H1 (cell line): ENCODE measurements around the gene CRADD. TPM values are rescaled to one million over a fixed set of nuclear protein-coding genes. Genes with fewer than 3 reads are reported as not detected.

ENCODE experiments used
- CTCF ChIA-PET: fragments of 300-600 bp; sonication (Branson Sonifier 250); formaldehyde crosslinking; loops from one replicate; lab custom pipeline; 2021; ENCODE audit not compliant: partially characterized antibody; lab: Charles Lee
- POLR2A ChIA-PET: fragments of 300-600 bp; sonication (Branson Sonifier 250); formaldehyde crosslinking; loops from one replicate; lab custom pipeline; 2021; ENCODE audit warnings: inconsistent platforms; ENCODE audit not compliant: partially characterized antibody; lab: Charles Lee
- DNase-seq, 2 experiments: peaks; one replicate each; pipeline versions ENCODE4 v3.0.0 to v3.0.0-alpha.2; 2010 to 2022; ENCODE audit warnings: low spot score in 2 of 2, low read depth in 1 of 2, mixed read lengths in 1 of 2
- FAIRE-seq: peaks from 2 replicates; lab custom pipeline; 2011; peaks lifted over from hg19 to GRCh38; lab: Jason Lieb, UNC
- H2AFZ ChIP-seq: 2 replicates; pipeline ENCODE4 v1.8.1; 2012; ENCODE audit warnings: low read length, inconsistent platforms
- H2AK5ac ChIP-seq: 2 replicates; pipeline ENCODE4 v1.6.1; 2013; ENCODE audit warnings: low read depth, low read length
- H2BK120ac ChIP-seq: replicated peaks from 2 replicates; pipeline ENCODE3; 2013; ENCODE audit warnings: low read depth, low read length, inconsistent platforms
- H2BK12ac ChIP-seq: 2 replicates; pipeline ENCODE4 v1.6.1; 2013; ENCODE audit warnings: low read depth, low read length
- H2BK15ac ChIP-seq: 2 replicates; pipeline ENCODE4 v1.6.1; 2013; ENCODE audit warnings: low read length
- H2BK20ac ChIP-seq: 2 replicates; pipeline ENCODE4 v1.6.1; 2013; ENCODE audit warnings: low read length
- H2BK5ac ChIP-seq: 2 replicates; pipeline ENCODE4 v1.6.1; 2013; ENCODE audit warnings: low read depth, low read length
- H3K14ac ChIP-seq: 2 replicates; pipeline ENCODE4 v1.6.1; 2013; ENCODE audit warnings: inconsistent platforms; ENCODE audit not compliant: insufficient read length
- H3K18ac ChIP-seq: 2 replicates; pipeline ENCODE4 v1.6.1; 2013; ENCODE audit warnings: low read length; ENCODE audit errors: extremely low read depth
- H3K23ac ChIP-seq: 2 replicates; pipeline ENCODE4 v1.6.1; 2013; ENCODE audit warnings: inconsistent platforms; ENCODE audit not compliant: insufficient read length
- H3K23me2 ChIP-seq: 2 replicates; pipeline ENCODE4 v1.6.1; 2013; ENCODE audit warnings: low read depth, low read length
- H3K27ac ChIP-seq: 2 replicates; pipeline ENCODE4 v1.6.1; 2011; ENCODE audit warnings: low read depth, low read length, inconsistent platforms
- H3K27me3 ChIP-seq, 4 experiments: replicated peaks in 1 of 4; 1 replicate in 1 of 4; 2 replicates in 3 of 4; pipeline versions ENCODE4 v1.6.1 to v1.8.1; 2011 to 2013; ENCODE audit warnings: low read length in 3 of 4, mild to moderate bottlenecking in 3 of 4, inconsistent platforms in 2 of 4, mixed read lengths in 2 of 4, moderate library complexity in 1 of 4; ENCODE audit not compliant: control insufficient read depth in 3 of 4, insufficient read depth in 3 of 4; ENCODE audit errors: extremely low read depth in 1 of 4
- H3K36me3 ChIP-seq, 4 experiments: 2 replicates each; pipeline versions ENCODE4 v1.6.1 to v1.8.1; 2011 to 2013; ENCODE audit warnings: mild to moderate bottlenecking in 4 of 4, low read length in 3 of 4, moderate library complexity in 2 of 4, control low read depth in 1 of 4, inconsistent platforms in 1 of 4; ENCODE audit not compliant: insufficient read depth in 4 of 4, control insufficient read depth in 2 of 4
- H3K4ac ChIP-seq: replicated peaks from 2 replicates; pipeline ENCODE3; 2013; ENCODE audit warnings: low read length, low read depth, mixed read lengths, inconsistent platforms; ENCODE audit not compliant: insufficient read length
- H3K4me1 ChIP-seq, 4 experiments: replicated peaks in 1 of 4; 1 replicate in 1 of 4; 2 replicates in 3 of 4; pipeline versions ENCODE4 v1.6.1 to v1.8.1; 2011 to 2013; ENCODE audit warnings: low read length in 3 of 4, inconsistent platforms in 2 of 4, mixed read lengths in 1 of 4; ENCODE audit not compliant: insufficient read depth in 4 of 4, control insufficient read depth in 3 of 4
- H3K4me2 ChIP-seq, 2 experiments: 2 replicates each; pipeline versions ENCODE4 v1.6.1 to v1.8.1; 2011 to 2013; ENCODE audit warnings: low read depth in 2 of 2, low read length in 2 of 2, control low read depth in 1 of 2, inconsistent platforms in 1 of 2, mild to moderate bottlenecking in 1 of 2; ENCODE audit not compliant: insufficient read depth in 1 of 2
- H3K4me3 ChIP-seq, 4 experiments: fragments of 200-600, 300-600 bp in 1 of 4; sonication (generic), shearing (Covaris generic), sonication (Bioruptor Twin) in 1 of 4; 2 replicates each; pipeline versions ENCODE4 v1.5.1 to v1.8.1; 2011 to 2016; ENCODE audit warnings: low read length in 4 of 4, low read depth in 3 of 4, control low read depth in 2 of 4, inconsistent platforms in 2 of 4, mild to moderate bottlenecking in 2 of 4, mixed read lengths in 1 of 4, moderate library complexity in 1 of 4; ENCODE audit not compliant: insufficient read depth in 2 of 4; ENCODE audit errors: extremely low read depth in 1 of 4
- H3K56ac ChIP-seq: replicated peaks from 2 replicates; pipeline ENCODE3; 2013; ENCODE audit warnings: low read depth, mild to moderate bottlenecking, mixed read lengths, low read length, inconsistent platforms; ENCODE audit not compliant: insufficient read length
- H3K79me1 ChIP-seq: 2 replicates; pipeline ENCODE4 v1.6.1; 2013; ENCODE audit warnings: low read depth, low read length, control low read depth
- H3K79me2 ChIP-seq, 2 experiments: 2 replicates each; pipeline versions ENCODE4 v1.6.1 to v1.8.1; 2012 to 2013; ENCODE audit warnings: low read length in 2 of 2, mild to moderate bottlenecking in 2 of 2, inconsistent platforms in 1 of 2; ENCODE audit not compliant: insufficient read depth in 2 of 2, control insufficient read depth in 1 of 2
- H3K9ac ChIP-seq, 4 experiments: replicated peaks in 1 of 4; 1 replicate in 1 of 4; 2 replicates in 3 of 4; pipeline versions ENCODE4 v1.6.1 to v1.8.1; 2011 to 2013; ENCODE audit warnings: low read depth in 3 of 4, low read length in 3 of 4, control low read depth in 2 of 4, mild to moderate bottlenecking in 2 of 4, moderate library complexity in 2 of 4, inconsistent platforms in 1 of 4; ENCODE audit errors: extremely low read depth in 1 of 4
- H3K9me3 ChIP-seq, 2 experiments: 2 replicates each; pipeline versions ENCODE4 v1.6.1 to v1.8.1; 2012 to 2013; ENCODE audit warnings: mild to moderate bottlenecking in 2 of 2, moderate library complexity in 2 of 2, control low read depth in 1 of 2, inconsistent platforms in 1 of 2, low read depth in 1 of 2, low read length in 1 of 2, mixed read lengths in 1 of 2; ENCODE audit not compliant: insufficient read depth in 2 of 2
- H4K20me1 ChIP-seq, 2 experiments: replicated peaks in 1 of 2; 2 replicates each; pipeline versions ENCODE3 to v1.8.1; 2011 to 2013; ENCODE audit warnings: inconsistent platforms in 2 of 2, low read length in 2 of 2, mild to moderate bottlenecking in 1 of 2; ENCODE audit not compliant: insufficient read depth in 2 of 2, control insufficient read depth in 1 of 2
- H4K5ac ChIP-seq: 2 replicates; pipeline ENCODE4 v1.6.1; 2013; ENCODE audit warnings: low read length, low read depth, mixed read lengths, inconsistent platforms; ENCODE audit not compliant: insufficient read length
- H4K8ac ChIP-seq: 2 replicates; pipeline ENCODE4 v1.8.0; 2013; ENCODE audit warnings: mild to moderate bottlenecking, moderate library complexity, low read length, inconsistent platforms; ENCODE audit not compliant: insufficient read depth; ENCODE audit errors: extremely low read depth
- H4K91ac ChIP-seq: replicated peaks from 2 replicates; pipeline ENCODE3; 2013; ENCODE audit warnings: low read length, mixed read lengths, inconsistent platforms; ENCODE audit not compliant: insufficient read length
- CEBPB ChIP-seq: IDR thresholded peaks from 2 replicates; pipeline ENCODE4 v1.6.1; 2012; ENCODE audit warnings: low read depth, low read length
- EP300 ChIP-seq, 2 experiments: IDR thresholded peaks; 1 replicate in 1 of 2; 2 replicates in 1 of 2; pipeline ENCODE4 v1.6.1; 2011 to 2012; ENCODE audit warnings: low read depth in 2 of 2, low read length in 2 of 2, mild to moderate bottlenecking in 2 of 2, borderline replicate concordance in 1 of 2, inconsistent platforms in 1 of 2, moderate library complexity in 1 of 2
- HDAC6 ChIP-seq: IDR thresholded peaks from one replicate; pipeline ENCODE4 v1.7.1; 2012; ENCODE audit warnings: low read depth, mild to moderate bottlenecking, inconsistent platforms, low read length, moderate library complexity
- TEAD4 ChIP-seq: IDR thresholded peaks from 2 replicates; pipeline ENCODE4 v1.6.1; 2012; ENCODE audit warnings: low read depth, low read length, inconsistent platforms, mixed read lengths
- WGBS, 2 experiments: shearing (Covaris generic) in 1 of 2; methylation state at CpG; one replicate each; pipeline versions ENCODE4 v1.1.6 to v1.1.7; 2013 to 2015; ENCODE audit warnings: low lambda C conversion rate in 2 of 2, mixed read lengths in 2 of 2, inconsistent platforms in 1 of 2, low coverage in 1 of 2, missing lambda C conversion rate in 1 of 2; ENCODE audit not compliant: insufficient replicate concordance in 2 of 2, insufficient coverage in 1 of 2, insufficient read length in 1 of 2; ENCODE audit errors: extremely low coverage in 1 of 2, missing lambda C conversion rate in 1 of 2; 5-methylcytosine and 5-hydroxymethylcytosine counted together
- polyA plus RNA-seq, 7 experiments: library from polyadenylated mRNA; depleted of rRNA in 3 of 7; stranded (reverse) in 5 of 7; unstranded in 2 of 7; fragments of >200 nt in 5 of 7; fragments of 200-250 nt in 2 of 7; gene quantifications; 1 replicate in 5 of 7; 2 replicates in 1 of 7; 4 replicates in 1 of 7; pipeline versions ENCODE4 v1.2.1 to v1.2.3, GENCODE V29; 2011 to 2013; ENCODE audit warnings: missing spikeins in 2 of 7, mixed read lengths in 2 of 7
- total RNA-seq: library from RNA; stranded (reverse); fragmentation: NEBNext Ultra II Directional; extraction: Animal tissue kit (Norgen Biotek cat#: 25700); gene quantifications from 2 replicates; pipeline ENCODE4 v1.2.1, GENCODE V29; 2021

The CRADD gene
- total and polyA plus RNA-seq, 2 of the 8 experiments (the other 6 are each of a cell fraction or from before 2014, with no cell fraction given), result 8.1 to 15.4 TPM

GRCh38 chr12:93733358-93733757 lies 56.2 kb downstream of the CRADD start:
- Histone ChIP-seq H3K27ac (no peak overlapping the region), H2BK12ac (no peak overlapping the region), H3K4me3 (no peak overlapping the region), H3K4ac (no peak overlapping the region), H2BK5ac (no peak overlapping the region), H3K9me3 (no peaks in the 10 kb centered on the region), H3K79me1 (no peaks in the 10 kb centered on the region), H2BK20ac (no peak overlapping the region), H2AK5ac (0 out of 2 replicates have a peak overlapping the region, but pooled peaks have one; percentile 31), H3K4me2 (no peak overlapping the region), H3K79me2 (no peaks in the 10 kb centered on the region), H3K36me3 (no peaks in the 10 kb centered on the region), H4K5ac (no peak overlapping the region), H4K8ac (no peak overlapping the region), H3K23ac (no peak overlapping the region), H4K20me1 (no peaks in the 10 kb centered on the region), H2BK120ac (no peak overlapping the region), H3K27me3 (no peaks in the 10 kb centered on the region), H3K9ac (no peak overlapping the region), H3K14ac (no peak overlapping the region), H3K4me1 (no peaks in the 10 kb centered on the region; a peak in 2 of 7 replicates), H3K23me2 (no peaks in the 10 kb centered on the region; the same call in 1 of the 2 replicates), H3K56ac (no peak overlapping the region), H2BK15ac (no peak overlapping the region), H2AFZ (no peak overlapping the region), H4K91ac (no peak overlapping the region), H3K18ac (no peak overlapping the region)
- DNase-seq, result no peak
- FAIRE-seq, result no peak
- CTCF ChIA-PET, result interaction anchor here (1.6 kb wide), 1 partner anchor 369 kb away, joined by 4 read pairs; no protein-coding TSS in a partner anchor
- 96% methylated on average over 3 of the region's 3 CpGs; no CpG with 5 or more reads in 1 of the 2 experiments for WGBS, 2 experiments
- POLR2A ChIA-PET, result interaction anchor here (1.3 to 1.9 kb wide), 2 partner anchors 11 to 56 kb away, joined by 3 to 4 read pairs; partner anchors contain the start of gene CRADD
- TF ChIP-seq TEAD4, result no peak
- TF ChIP-seq EP300 (IDR thresholded peaks at IDR 0.05; ENCODE audit: borderline replicate concordance in 1 of 2, low read depth in 2 of 2, low read length in 2 of 2), result no peak
- TF ChIP-seq CEBPB, result no peak
- no peak for TF ChIP-seq HDAC6
